ENCODE measurements around the gene PRKCA. TPM values are rescaled to one million over a fixed set of nuclear protein-coding genes. Genes with fewer than 3 reads are reported as not detected.

PRKCA gene
- total RNA-seq, 3 donors from 2014 or later (not counting 1 experiment from before 2014, with no cell fraction given), result 19.6 to 29.0 (median 20.4) TPM

DNA sequence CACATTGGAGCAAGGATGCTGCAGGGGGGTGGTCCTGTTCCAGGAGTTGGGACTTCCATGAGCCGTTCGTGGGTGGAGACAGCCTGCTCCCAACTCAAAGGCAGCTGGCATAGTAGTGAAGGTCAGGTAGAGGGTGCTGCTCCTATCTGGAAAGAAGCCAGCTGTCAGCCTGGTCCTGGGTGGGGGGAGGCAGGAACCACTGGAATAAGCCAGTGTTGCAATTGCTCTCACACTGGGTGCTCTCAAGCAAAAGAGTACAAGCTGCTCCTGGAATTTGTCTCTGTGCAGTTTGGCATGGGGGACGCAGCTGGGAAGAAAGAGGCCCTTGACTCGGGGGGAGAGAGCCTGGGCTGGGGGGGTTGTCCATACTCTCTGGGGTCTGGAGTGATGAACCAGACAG lies 541.2 kb downstream of the PRKCA start:
- H3K4me1 Mint-ChIP-seq, result no peaks in the 10 kb centered on the region
- no peak overlapping the region for H3K27ac Mint-ChIP-seq
- H3K36me3 Mint-ChIP-seq, result no peaks in the 10 kb centered on the region
- no peaks in the 10 kb centered on the region for H3K9me3 ChIP-seq (ENCODE audit: control insufficient read depth, insufficient read depth, low read length)
- no peak for DNase-seq
- intact Hi-C loops (cut with micrococcal nuclease), result no loop called here
- no peak overlapping the region for H3K27ac ChIP-seq (ENCODE audit: low read length)
- H3K27me3 ChIP-seq (ENCODE audit: control insufficient read depth, insufficient read depth, low read length), result no peaks in the 10 kb centered on the region
- TF ChIP-seq, protein P1, sequence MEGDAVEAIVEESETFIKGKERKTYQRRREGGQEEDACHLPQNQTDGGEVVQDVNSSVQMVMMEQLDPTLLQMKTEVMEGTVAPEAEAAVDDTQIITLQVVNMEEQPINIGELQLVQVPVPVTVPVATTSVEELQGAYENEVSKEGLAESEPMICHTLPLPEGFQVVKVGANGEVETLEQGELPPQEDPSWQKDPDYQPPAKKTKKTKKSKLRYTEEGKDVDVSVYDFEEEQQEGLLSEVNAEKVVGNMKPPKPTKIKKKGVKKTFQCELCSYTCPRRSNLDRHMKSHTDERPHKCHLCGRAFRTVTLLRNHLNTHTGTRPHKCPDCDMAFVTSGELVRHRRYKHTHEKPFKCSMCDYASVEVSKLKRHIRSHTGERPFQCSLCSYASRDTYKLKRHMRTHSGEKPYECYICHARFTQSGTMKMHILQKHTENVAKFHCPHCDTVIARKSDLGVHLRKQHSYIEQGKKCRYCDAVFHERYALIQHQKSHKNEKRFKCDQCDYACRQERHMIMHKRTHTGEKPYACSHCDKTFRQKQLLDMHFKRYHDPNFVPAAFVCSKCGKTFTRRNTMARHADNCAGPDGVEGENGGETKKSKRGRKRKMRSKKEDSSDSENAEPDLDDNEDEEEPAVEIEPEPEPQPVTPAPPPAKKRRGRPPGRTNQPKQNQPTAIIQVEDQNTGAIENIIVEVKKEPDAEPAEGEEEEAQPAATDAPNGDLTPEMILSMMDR (IDR thresholded peaks at IDR 0.05), result no peak
- no peak overlapping the region for H3K4me3 ChIP-seq (ENCODE audit: low read length)
- 83% methylated on average over 4 of the region's 4 CpGs for WGBS (ENCODE audit: insufficient coverage)
- no peaks in the 10 kb centered on the region for H3K9me3 Mint-ChIP-seq
- H3K4me1 ChIP-seq (ENCODE audit: control insufficient read depth, insufficient read depth, low read length), result no peaks in the 10 kb centered on the region
- H3K4me3 Mint-ChIP-seq, result no peak overlapping the region
- H3K36me3 ChIP-seq (ENCODE audit: control insufficient read depth, insufficient read depth, low read length), result no peaks in the 10 kb centered on the region
- peaks cover 6 to 18% of the 10 kb centered on the region in 2 donors for H3K27me3 Mint-ChIP-seq (ENCODE audit: low read depth in 2 of 2)
- no peak for ATAC-seq

DNA sequence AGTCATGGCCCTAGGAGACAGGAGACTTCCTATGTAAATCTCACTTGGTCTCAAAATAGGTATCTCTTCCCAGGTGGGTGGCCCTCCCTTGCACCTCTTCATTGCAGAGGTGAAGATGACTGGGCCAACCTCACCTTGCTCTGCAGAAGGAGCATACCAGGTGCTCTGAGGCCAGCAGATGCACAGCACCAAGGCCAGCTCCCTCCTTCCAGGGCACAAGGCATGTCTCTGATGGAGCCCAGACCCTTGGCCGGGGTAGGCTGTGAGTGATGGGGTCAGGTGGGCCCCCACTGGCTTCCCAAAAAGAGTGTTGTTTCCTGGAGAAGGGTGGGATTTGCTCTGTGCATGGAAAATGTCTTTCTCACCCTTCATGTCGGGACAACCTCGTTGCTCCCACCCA lies 545.3 kb downstream of the PRKCA start:
- ATAC-seq (no peak), DNase-seq (no peak)
- Histone ChIP-seq H3K4me3 (ENCODE audit: low read length) (no peak overlapping the region), H3K27ac (ENCODE audit: low read length) (no peak overlapping the region), H3K4me1 (ENCODE audit: control insufficient read depth, insufficient read depth, low read length) (no peaks in the 10 kb centered on the region), H3K36me3 (ENCODE audit: control insufficient read depth, insufficient read depth, low read length) (no peaks in the 10 kb centered on the region), H3K9me3 (ENCODE audit: control insufficient read depth, insufficient read depth, low read length) (no peaks in the 10 kb centered on the region), H3K27me3 (ENCODE audit: control insufficient read depth, insufficient read depth, low read length) (no peaks in the 10 kb centered on the region)
- Mint-ChIP-seq H3K4me1 (no peaks in the 10 kb centered on the region), H3K36me3 (no peaks in the 10 kb centered on the region), H3K9me3 (no peaks in the 10 kb centered on the region), H3K4me3 (no peak overlapping the region), H3K27ac (no peak overlapping the region), H3K27me3 (ENCODE audit: low read depth in 2 of 2) (peaks cover 6 to 30% of the 10 kb centered on the region in 2 donors)
- TF ChIP-seq, protein P1 (IDR thresholded peaks at IDR 0.05), result no peak
- intact Hi-C loops (cut with micrococcal nuclease), result no loop called here
- WGBS (ENCODE audit: insufficient coverage), result 74% methylated on average over 3 of the region's 3 CpGs

DNA sequence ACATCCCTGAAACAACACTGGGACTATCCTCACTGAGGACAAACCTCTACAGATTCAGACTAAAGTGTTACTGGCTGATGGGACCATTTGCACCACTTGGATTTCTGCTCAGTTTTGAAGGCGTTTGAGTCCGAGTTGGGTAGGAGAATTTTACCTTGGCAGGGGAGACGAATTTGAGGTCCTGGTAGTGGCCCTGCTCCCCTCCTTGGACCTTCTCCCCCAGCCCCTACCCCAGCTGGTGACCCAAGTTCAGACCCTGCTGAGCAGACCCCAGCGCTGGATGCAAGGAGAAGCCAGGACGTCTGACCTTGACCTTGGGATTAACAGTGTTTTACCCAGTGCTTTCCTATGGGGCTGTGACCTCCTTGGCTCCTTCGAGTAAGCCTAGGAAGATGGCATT lies 546.1 kb downstream of the PRKCA start:
- WGBS (ENCODE audit: insufficient coverage), result 82% methylated on average over 5 of the region's 6 CpGs
- peaks cover 4 to 24% of the 10 kb centered on the region in 2 donors for H3K27me3 Mint-ChIP-seq (ENCODE audit: low read depth in 2 of 2)
- DNase-seq (no peak), ATAC-seq (no peak)
- intact Hi-C loops (cut with micrococcal nuclease), result no loop called here
- Histone ChIP-seq H3K4me3 (ENCODE audit: low read length) (no peak overlapping the region), H3K27ac (ENCODE audit: low read length) (no peak overlapping the region), H3K4me1 (ENCODE audit: control insufficient read depth, insufficient read depth, low read length) (no peaks in the 10 kb centered on the region), H3K27me3 (ENCODE audit: control insufficient read depth, insufficient read depth, low read length) (no peaks in the 10 kb centered on the region), H3K36me3 (ENCODE audit: control insufficient read depth, insufficient read depth, low read length) (no peaks in the 10 kb centered on the region), H3K9me3 (ENCODE audit: control insufficient read depth, insufficient read depth, low read length) (no peaks in the 10 kb centered on the region)
- H3K4me3 Mint-ChIP-seq, result no peak overlapping the region
- TF ChIP-seq, protein P1 (IDR thresholded peaks at IDR 0.05), result no peak
- no peaks in the 10 kb centered on the region for H3K9me3 Mint-ChIP-seq
- no peak overlapping the region for H3K27ac Mint-ChIP-seq
- H3K4me1 Mint-ChIP-seq, result no peaks in the 10 kb centered on the region
- no peaks in the 10 kb centered on the region for H3K36me3 Mint-ChIP-seq

DNA sequence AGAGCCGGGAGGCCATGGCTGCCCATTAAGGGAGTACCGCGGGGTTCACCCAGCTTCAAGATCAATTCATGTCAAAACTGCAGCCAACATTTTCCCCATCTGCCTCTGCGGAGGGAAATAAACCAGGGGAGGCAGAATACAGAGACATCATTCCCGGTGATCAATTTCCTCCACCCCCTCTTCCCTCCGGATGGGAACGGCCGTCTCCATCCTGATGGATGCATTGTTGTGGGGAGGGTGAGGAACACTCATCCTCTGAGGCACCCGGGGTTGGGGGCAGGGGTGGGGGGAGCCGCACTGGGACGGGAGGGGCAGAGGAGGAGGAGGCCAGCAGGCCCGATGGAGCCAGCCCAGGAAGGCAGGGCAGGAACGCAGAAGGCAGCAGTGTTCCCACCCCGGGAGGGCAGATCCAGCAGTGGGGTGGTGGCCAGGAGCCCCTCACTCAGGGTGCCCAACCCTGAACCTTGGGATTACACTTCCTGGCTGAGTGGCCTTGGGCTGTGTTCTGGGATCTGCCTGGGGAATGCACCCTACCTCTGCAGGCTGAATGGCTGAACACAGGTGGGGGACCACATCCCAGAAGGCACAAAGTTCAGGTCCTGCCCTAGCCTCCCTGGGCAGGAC lies 546.7 kb downstream of the PRKCA start:
- Histone ChIP-seq H3K4me3 (ENCODE audit: low read length) (no peak overlapping the region), H3K4me1 (ENCODE audit: control insufficient read depth, insufficient read depth, low read length) (no peaks in the 10 kb centered on the region), H3K27ac (ENCODE audit: low read length) (no peak overlapping the region), H3K9me3 (ENCODE audit: control insufficient read depth, insufficient read depth, low read length) (no peaks in the 10 kb centered on the region), H3K27me3 (ENCODE audit: control insufficient read depth, insufficient read depth, low read length) (no peaks in the 10 kb centered on the region), H3K36me3 (ENCODE audit: control insufficient read depth, insufficient read depth, low read length) (no peaks in the 10 kb centered on the region)
- H3K4me1 Mint-ChIP-seq, result no peaks in the 10 kb centered on the region
- H3K27me3 Mint-ChIP-seq (ENCODE audit: low read depth in 2 of 2), result peaks cover 4 to 19% of the 10 kb centered on the region in 2 donors
- no peak overlapping the region for H3K27ac Mint-ChIP-seq
- no peak for ATAC-seq
- no peaks in the 10 kb centered on the region for H3K9me3 Mint-ChIP-seq
- no peak overlapping the region for H3K4me3 Mint-ChIP-seq
- no peaks in the 10 kb centered on the region for H3K36me3 Mint-ChIP-seq
- intact Hi-C loops (cut with micrococcal nuclease), result no loop called here
- DNase-seq, result no peak
- TF ChIP-seq, protein P1 (IDR thresholded peaks at IDR 0.05), result no peak
- WGBS (ENCODE audit: insufficient coverage), result 85% methylated on average over 12 of the region's 14 CpGs
